SK-N-SH (cell line): Measurements from ENCODE around the gene LPCAT1.

Experiments
- CTCF ChIP-seq: fragments of 200-600 bp; sonication (generic); IDR thresholded peaks from 2 replicates; pipeline ENCODE4 v1.6.1; 2017; ENCODE audit warnings: antibody characterized with exemption, mild to moderate bottlenecking, moderate library complexity
- EZH2phosphoT487 ChIP-seq: fragments of 200-600 bp; sonication (generic); IDR thresholded peaks from 2 replicates; pipeline ENCODE4 v1.6.1; 2017; ENCODE audit warnings: low read depth, mixed run types, mild to moderate bottlenecking, antibody characterized with exemption, moderate library complexity, borderline replicate concordance
- JUND ChIP-seq: IDR thresholded peaks from 2 replicates; pipeline ENCODE4 v1.4.0; 2012
- MXI1 ChIP-seq: IDR thresholded peaks from 2 replicates; pipeline ENCODE4 v1.6.1; 2012; ENCODE audit warnings: mild to moderate bottlenecking, low read depth, low read length, improper control_type of control experiment
- NRF1 ChIP-seq: IDR thresholded peaks from 2 replicates; pipeline ENCODE4 v1.6.1; 2012; ENCODE audit warnings: low read depth, mild to moderate bottlenecking, low read length
- POLR2AphosphoS5 ChIP-seq: IDR thresholded peaks from 2 replicates; pipeline ENCODE4 v1.6.1; 2012; ENCODE audit warnings: low read depth, low read length
- RCOR1 ChIP-seq: fragments of 150-350 bp; IDR thresholded peaks from 2 replicates; pipeline ENCODE4 v1.6.1; 2017; ENCODE audit warnings: antibody characterized with exemption, low read length
- RXRA ChIP-seq: IDR thresholded peaks from 2 replicates; pipeline ENCODE4 v1.4.0; 2012; ENCODE audit warnings: low read depth, mild to moderate bottlenecking, borderline replicate concordance
- SMC3 ChIP-seq: IDR thresholded peaks from 2 replicates; pipeline ENCODE4 v1.6.1; 2012; ENCODE audit warnings: low read depth, low read length, improper control_type of control experiment
- TAF1 ChIP-seq: IDR thresholded peaks from 2 replicates; pipeline ENCODE4 v1.6.1; 2012; ENCODE audit warnings: low read depth, mild to moderate bottlenecking, low read length, moderate library complexity, borderline replicate concordance
- TEAD4 ChIP-seq: IDR thresholded peaks from 2 replicates; pipeline ENCODE4 v1.4.0; 2012; ENCODE audit warnings: mild to moderate bottlenecking, borderline replicate concordance; ENCODE audit not compliant: insufficient read depth
- TF ChIP-seq, protein P1 (sequence below): IDR thresholded peaks from 2 replicates; pipeline ENCODE4 v1.6.1; 2012; ENCODE audit warnings: mild to moderate bottlenecking, low read depth, low read length, moderate library complexity

- TF ChIP-seq CTCF (no peak), TAF1 (no peak), MXI1 (no peak), TEAD4 (no peak), SMC3 (no peak), RXRA (no peak), JUND (no peak), POLR2AphosphoS5 (no peak), EZH2phosphoT487 (no peak), RCOR1 (no peak), NRF1 (no peak)
- TF ChIP-seq, protein P1, sequence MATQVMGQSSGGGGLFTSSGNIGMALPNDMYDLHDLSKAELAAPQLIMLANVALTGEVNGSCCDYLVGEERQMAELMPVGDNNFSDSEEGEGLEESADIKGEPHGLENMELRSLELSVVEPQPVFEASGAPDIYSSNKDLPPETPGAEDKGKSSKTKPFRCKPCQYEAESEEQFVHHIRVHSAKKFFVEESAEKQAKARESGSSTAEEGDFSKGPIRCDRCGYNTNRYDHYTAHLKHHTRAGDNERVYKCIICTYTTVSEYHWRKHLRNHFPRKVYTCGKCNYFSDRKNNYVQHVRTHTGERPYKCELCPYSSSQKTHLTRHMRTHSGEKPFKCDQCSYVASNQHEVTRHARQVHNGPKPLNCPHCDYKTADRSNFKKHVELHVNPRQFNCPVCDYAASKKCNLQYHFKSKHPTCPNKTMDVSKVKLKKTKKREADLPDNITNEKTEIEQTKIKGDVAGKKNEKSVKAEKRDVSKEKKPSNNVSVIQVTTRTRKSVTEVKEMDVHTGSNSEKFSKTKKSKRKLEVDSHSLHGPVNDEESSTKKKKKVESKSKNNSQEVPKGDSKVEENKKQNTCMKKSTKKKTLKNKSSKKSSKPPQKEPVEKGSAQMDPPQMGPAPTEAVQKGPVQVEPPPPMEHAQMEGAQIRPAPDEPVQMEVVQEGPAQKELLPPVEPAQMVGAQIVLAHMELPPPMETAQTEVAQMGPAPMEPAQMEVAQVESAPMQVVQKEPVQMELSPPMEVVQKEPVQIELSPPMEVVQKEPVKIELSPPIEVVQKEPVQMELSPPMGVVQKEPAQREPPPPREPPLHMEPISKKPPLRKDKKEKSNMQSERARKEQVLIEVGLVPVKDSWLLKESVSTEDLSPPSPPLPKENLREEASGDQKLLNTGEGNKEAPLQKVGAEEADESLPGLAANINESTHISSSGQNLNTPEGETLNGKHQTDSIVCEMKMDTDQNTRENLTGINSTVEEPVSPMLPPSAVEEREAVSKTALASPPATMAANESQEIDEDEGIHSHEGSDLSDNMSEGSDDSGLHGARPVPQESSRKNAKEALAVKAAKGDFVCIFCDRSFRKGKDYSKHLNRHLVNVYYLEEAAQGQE: no peak
Observed at GRCh38 chr5:1501372-1502045, 22.3 kb downstream of the LPCAT1 start.
